CD4-positive, alpha-beta T cell treated with Interleukin-21 for 1 hour (primary cell): ENCODE measurements around the gene SHMT1.
A peak's percentile ranks its signal among the peaks of the same experiment; 100 is the strongest.
"Not testable (repeated sequence)": the region's sequence is repeated elsewhere in the genome, so short reads cannot be mapped to it uniquely, and the experiment has no call there.

Experiments used
- DNase-seq: peaks from one replicate; pipeline ENCODE4 v3.0.0-alpha.2; 2020

The SHMT1 gene

GRCh38 chr17:18377437-18378204, 14.3 kb upstream of the SHMT1 start, which contains the start of gene EVPLL:
Gene EVPLL (plus strand): TSS chr17:18377778. CDS start chr17:18380938, 3,160 bp downstream.
- peak; percentile 2 for DNase-seq

DNA sequence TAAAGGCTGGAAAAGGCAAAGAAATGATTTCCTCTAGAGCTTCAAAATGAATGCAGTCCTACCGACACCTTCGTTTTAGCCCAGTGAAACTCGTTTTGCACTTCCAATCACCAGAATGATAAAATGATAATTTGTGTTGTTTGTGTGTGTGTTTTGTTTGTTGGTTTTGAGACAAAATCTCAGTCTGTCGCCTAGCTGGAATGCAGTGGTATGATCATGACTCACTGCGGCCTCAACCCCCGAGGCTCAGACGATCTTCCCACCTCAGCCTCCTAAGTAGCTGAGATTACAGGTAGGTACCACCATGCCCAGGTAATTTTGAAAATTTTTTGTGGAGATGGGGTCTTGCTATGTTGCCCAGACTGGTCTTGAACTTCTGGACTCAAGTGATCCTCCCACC, 10.9 kb upstream of the SHMT1 start:
- no peak for DNase-seq

GRCh38 chr17:18373181-18373580, 9.8 kb upstream of the SHMT1 start:
- not testable (repeated sequence) for DNase-seq

DNA sequence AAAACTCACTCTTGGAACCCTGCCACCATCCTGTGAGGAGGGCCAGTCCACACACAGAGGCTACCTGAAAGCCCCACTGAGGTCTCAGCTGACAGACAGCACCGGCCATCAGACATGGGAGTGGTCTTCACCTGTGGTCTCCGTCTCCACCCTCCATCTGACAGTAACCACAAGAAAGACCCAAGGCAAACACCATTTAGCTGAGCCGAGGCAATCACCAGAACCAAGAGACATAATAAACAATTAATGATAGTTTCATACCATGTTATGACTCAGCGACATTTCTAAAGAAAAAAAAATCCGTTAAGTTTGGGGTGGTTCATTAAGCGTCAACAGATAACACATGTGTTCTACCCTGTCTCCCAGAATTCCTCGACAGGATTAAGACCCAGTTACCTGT, 8.1 kb upstream of the SHMT1 start:
- DNase-seq = no peak

DNA sequence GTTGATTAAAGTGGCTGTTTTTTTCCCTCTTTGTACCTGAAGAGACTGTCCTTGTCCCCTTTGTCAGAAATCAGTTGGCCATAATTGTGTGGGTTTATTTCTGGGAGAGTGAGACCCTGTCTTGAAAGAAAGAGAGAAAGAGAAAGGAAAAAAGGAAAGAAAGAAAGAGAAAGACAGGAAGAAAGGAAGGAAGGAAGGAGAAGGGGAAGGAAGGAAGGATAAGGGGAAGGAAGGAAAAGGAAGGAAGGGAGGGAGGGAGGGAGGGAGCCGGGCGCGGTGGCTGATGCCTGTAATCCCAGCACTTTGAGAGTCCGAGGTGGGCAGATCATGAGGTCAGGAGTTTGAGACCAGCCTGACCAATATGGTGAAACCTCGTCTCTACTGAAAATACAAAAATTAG, 7.4 kb upstream of the SHMT1 start:
- no peak for DNase-seq

DNA sequence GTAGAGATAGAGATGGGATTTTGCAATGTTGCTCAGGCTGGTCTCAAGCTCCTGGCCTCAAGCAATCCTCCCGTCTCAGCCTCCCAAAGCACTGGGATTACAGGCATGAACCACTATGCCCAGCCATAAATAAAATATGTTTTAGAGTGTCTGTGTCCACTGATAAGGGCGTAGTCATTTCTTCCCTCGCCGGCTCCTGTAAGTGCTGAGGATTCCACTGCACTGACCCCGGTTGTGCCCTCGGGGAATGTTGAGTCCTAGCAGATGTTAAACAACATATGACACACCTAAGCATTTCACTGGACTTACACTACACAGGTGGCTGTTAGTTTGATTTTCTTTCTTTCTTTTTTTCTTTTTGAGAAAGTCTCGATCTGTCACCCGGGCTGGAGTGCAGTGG, 5.6 kb upstream of the SHMT1 start:
- no peak for DNase-seq

GRCh38 chr17:18364166-18364565, 816 bp upstream of the SHMT1 start:
- DNase-seq = no peak

GRCh38 chr17:18362698-18363100, 651 bp downstream of the SHMT1 start:
- DNase-seq = peak; percentile 2

- DNase-seq = no peak
Measured at GRCh38 chr17:18361837-18362697, 1.3 kb downstream of the SHMT1 start.

GRCh38 chr17:18360518-18360917, 2.8 kb downstream of the SHMT1 start:
- no peak for DNase-seq

DNA sequence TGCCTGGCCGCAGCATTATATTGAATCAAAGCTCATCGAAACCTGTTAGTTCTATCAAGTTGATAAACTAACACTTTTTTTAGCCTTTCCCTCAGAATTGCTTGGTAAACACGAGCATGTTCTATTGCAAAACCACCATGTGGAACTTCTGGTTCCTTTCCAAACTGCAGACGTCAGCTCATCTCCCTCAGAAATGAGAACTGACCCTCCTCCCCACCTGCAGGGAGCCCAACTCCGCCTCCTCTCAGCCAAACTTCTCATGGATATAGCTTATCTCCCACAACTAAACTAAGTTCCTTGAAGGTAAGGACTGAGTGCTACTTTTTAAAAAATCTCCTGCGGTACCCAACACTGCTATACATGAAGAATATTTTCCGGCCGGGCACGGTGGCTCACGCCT, 6.7 kb downstream of the SHMT1 start:
- no peak for DNase-seq

DNA sequence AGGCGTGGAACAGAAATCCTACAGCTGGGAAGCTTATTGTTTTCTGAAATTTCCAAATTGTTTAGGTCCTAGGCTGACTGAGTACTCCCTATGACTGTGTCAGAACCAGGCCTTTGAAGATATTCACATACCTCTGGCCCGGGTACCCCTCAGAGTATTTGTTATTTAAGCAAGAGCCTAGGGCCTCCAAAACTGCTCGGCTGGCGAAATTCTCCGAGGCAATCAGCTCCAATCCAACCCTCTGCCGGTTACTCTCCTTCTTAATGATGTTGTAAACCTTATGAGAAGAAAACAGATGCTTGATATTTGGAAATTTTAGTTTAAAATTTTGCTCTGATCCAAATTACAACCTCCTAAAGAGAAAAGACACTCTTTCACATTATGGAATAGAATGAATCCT, 9.8 kb downstream of the SHMT1 start:
- DNase-seq = no peak

DNA sequence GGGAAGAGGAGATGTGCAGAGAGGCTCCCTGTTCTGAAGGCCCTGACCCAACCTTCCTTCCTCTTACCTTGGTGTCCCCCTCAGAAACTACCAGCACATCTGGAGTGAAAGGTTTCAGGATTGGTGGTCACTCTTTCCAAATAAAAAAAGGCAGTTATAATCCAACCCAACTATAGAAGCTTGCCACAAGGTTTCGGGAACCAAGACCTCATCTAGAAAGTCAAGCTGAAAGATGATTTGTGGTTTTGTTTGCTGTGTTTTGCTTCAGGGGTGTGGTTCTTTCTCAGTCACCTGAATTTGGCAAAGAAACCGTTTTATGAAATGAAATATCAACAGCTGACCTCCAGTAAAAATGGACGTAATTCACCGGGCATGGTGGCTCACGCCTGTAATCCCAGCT, 19.3 kb downstream of the SHMT1 start:
- DNase-seq = no peak

- DNase-seq = no peak
Measured at GRCh38 chr17:18339933-18340332, 23.4 kb downstream of the SHMT1 start.

DNA sequence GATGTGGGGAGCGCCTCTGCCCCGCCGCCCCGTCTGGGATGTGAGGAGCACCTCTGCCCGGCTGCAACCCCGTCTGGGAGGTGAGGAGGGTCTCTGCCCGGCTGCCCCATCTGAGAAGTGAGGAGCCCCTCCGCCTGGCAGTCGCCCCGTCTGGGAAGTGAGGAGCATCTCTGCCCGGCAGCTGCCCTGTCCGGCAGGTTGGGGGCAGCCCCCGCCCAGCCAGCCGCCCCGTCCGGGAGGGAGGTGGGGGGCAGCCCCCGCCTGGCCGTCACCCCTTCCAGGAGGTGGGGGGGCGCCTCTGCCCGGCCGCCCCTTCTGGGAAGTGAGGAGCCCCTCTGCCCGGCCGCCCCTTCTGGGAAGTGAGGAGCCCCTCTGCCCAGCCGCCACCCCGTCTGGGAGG, 25.2 kb downstream of the SHMT1 start:
- DNase-seq = not testable (repeated sequence)

GRCh38 chr17:18332909-18333489, 30.4 kb downstream of the SHMT1 start:
- DNase-seq = no peak

GRCh38 chr17:18331879-18332278, 31.5 kb downstream of the SHMT1 start:
- peak; percentile 36 for DNase-seq

GRCh38 chr17:18328643-18329204, 34.6 kb downstream of the SHMT1 start:
- DNase-seq = no peak

DNA sequence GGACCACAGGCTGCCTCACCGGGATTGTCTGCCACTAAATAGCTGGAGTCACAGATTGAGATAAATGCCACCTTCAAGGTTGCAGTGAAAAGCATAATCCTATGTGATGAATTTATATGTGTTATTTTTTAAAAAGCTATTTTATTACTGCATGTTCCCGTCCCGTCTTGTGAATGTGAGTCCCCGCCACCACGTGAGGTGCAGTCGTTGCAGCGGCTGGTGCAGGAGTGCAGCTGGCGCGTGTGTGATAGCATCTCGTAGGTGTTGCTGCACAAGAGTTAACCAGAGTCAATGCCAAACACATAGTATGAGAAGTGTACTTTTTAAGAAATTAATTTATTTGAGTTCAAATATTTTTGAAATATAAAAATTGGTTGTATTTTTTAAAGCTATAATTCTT, 35.8 kb downstream of the SHMT1 start:
- DNase-seq = no peak

GRCh38 chr17:18327093-18327492, 36.3 kb downstream of the SHMT1 start:
- no peak for DNase-seq

- no peak for DNase-seq
Measured at GRCh38 chr17:18326572-18326971, 36.8 kb downstream of the SHMT1 start.

GRCh38 chr17:18326039-18326438, 37.3 kb downstream of the SHMT1 start:
- no peak for DNase-seq
